ENCODE measurements around the gene NFIB. TPM values are rescaled to one million over a fixed set of nuclear protein-coding genes. Genes with fewer than 3 reads are reported as not detected.

Gene NFIB
- 3.6 to 23.1 TPM (median 8.9 TPM) in 3 replicates for polyA plus RNA-seq
- 12.3 TPM for polyA plus RNA-seq (2011; ENCODE audit: low read depth)
- 7.3 and 10.7 TPM in 2 replicates for polyA plus RNA-seq (2011; cell fraction: cytosol; rRNA removed)
- polyA plus RNA-seq (2011; cell fraction: nucleus; rRNA removed) = 25.9 and 27.8 TPM in 2 replicates
- 9.5 and 16.1 TPM in 2 replicates for polyA plus RNA-seq (2012; ENCODE audit: low replicate concordance)
- 18.4 to 56.7 TPM (median 39.1 TPM) in 3 replicates for polyA minus RNA-seq
- polyA minus RNA-seq (2011; cell fraction: cytosol; rRNA and poly(A)+ RNA removed) = 9.4 TPM
- polyA minus RNA-seq (2011; cell fraction: nucleus; rRNA and poly(A)+ RNA removed) = 19.2 and 58.1 TPM in 2 replicates

DNA sequence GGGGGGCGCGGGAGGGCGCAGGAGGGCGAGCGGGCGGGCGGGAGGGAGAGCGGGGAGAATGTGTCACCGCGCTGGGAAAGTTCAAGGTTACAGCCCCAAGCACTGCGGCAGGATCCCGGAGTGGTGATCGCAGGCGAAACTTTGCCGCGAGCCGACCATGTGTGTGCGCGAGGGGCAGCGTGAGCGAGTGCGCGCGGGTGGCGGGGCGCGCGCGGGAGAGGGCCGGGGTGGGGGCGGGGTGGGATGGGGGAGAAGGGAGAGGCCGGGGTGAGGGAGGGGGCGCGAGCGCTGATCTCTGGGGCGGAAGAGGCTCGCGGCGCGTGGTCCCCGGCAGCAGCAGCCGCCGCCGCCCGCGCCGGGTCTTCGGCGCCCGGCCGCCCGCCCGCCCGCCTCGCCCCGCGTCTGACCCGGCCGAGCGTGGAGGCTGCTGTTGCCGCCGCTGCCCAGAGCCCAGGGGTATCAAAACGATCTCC lies at the start of gene NFIB:
Gene NFIB (minus strand): TSS at position 191 of the 473 bp plus-strand sequence. CDS start 630 bp downstream, outside the sequence.
- Histone ChIP-seq H3K27ac (ENCODE audit: control insufficient read depth, insufficient read depth, low read length) (peak within 1 kb of the TSS; percentile 95), H3K79me2 (ENCODE audit: control insufficient read depth, insufficient read depth, low read length) (peaks cover 47% of the 10 kb centered on the region), H2AFZ (ENCODE audit: control insufficient read depth, low read length) (peak within 1 kb of the TSS; percentile 43)

DNA sequence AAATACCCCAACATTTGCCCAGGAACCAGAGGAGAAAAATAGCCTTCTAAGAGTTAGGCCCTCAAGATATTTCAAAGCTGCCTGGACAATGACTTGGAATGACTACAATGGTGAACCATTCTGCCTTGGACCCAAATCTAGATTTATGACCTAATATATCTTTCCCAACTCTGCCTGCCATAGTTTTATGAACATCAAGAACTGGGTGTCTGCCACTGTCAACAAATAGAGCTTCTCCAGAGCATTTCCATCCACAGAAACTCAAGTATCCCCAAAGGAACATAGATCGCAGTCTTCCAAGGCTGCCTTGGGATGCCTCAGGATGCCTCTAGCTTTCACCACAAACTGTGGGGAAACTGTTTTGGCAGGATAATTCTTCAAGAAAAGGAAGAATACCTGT lies 48.2 kb upstream of the NFIB start:
- dilution Hi-C loops (cut with MboI; ENCODE audit: extremely low pct_ligation_motif_present, low sequenced_read_pairs) = no loop called here
- Histone ChIP-seq H3K4me1 (ENCODE audit: control insufficient read depth, extremely low read depth, insufficient read depth, low read length) (no peaks in the 10 kb centered on the region), H3K9me3 (ENCODE audit: control insufficient read depth, low read depth, low read length) (no peaks in the 10 kb centered on the region), H2AFZ (ENCODE audit: control insufficient read depth, low read length) (no peak overlapping the region), H3K27ac (ENCODE audit: control insufficient read depth, insufficient read depth, low read length) (no peak overlapping the region), H4K20me1 (ENCODE audit: control insufficient read depth, extremely low read depth, insufficient read depth, low read length) (no peaks in the 10 kb centered on the region), H3K9me1 (ENCODE audit: control insufficient read depth, extremely low read depth, insufficient read depth, low read length) (no peaks in the 10 kb centered on the region), H3K4me2 (ENCODE audit: control insufficient read depth, extremely low read depth, insufficient read depth, low read depth, low read length) (no peak overlapping the region), H3K79me2 (ENCODE audit: control insufficient read depth, insufficient read depth, low read length) (no peaks in the 10 kb centered on the region), H3K4me3 (ENCODE audit: control insufficient read depth in 2 of 3, extremely low read depth in 1 of 3, insufficient read depth in 2 of 3, low read depth in 1 of 3, low read length in 3 of 3) (no peak overlapping the region), H3K36me3 (ENCODE audit: control insufficient read depth in 2 of 2, extremely low read depth in 1 of 2, insufficient read depth in 2 of 2, low read length in 2 of 2) (no peaks in the 10 kb centered on the region), H3K9ac (ENCODE audit: control insufficient read depth, extremely low read depth, insufficient read depth, low read length) (no peak overlapping the region), H3K27me3 (ENCODE audit: control insufficient read depth, extremely low read depth, insufficient read depth, low read length) (peaks cover 4% of the 10 kb centered on the region)
- FAIRE-seq (no peak), DNase-seq (ENCODE audit: low read depth, low spot score) (no peak)
- TF ChIP-seq, protein P1, sequence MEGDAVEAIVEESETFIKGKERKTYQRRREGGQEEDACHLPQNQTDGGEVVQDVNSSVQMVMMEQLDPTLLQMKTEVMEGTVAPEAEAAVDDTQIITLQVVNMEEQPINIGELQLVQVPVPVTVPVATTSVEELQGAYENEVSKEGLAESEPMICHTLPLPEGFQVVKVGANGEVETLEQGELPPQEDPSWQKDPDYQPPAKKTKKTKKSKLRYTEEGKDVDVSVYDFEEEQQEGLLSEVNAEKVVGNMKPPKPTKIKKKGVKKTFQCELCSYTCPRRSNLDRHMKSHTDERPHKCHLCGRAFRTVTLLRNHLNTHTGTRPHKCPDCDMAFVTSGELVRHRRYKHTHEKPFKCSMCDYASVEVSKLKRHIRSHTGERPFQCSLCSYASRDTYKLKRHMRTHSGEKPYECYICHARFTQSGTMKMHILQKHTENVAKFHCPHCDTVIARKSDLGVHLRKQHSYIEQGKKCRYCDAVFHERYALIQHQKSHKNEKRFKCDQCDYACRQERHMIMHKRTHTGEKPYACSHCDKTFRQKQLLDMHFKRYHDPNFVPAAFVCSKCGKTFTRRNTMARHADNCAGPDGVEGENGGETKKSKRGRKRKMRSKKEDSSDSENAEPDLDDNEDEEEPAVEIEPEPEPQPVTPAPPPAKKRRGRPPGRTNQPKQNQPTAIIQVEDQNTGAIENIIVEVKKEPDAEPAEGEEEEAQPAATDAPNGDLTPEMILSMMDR (optimal IDR thresholded peaks at IDR 0.05 in 1 of 3, IDR thresholded peaks at IDR 0.05 in 1 of 3, conservative IDR thresholded peaks at IDR 0.05 in 1 of 3; ENCODE audit: extremely low read depth in 1 of 3, insufficient read depth in 2 of 3, low read length in 3 of 3) = no peak
- TF ChIP-seq EZH2 (IDR thresholded peaks at IDR 0.05; ENCODE audit: low read length) = no peak

More for the DNA sequence above, at the start of gene NFIB:
- Histone ChIP-seq H3K4me1 (ENCODE audit: control insufficient read depth, extremely low read depth, insufficient read depth, low read length) (peaks cover 35% of the 10 kb centered on the region), H3K27me3 (ENCODE audit: control insufficient read depth, extremely low read depth, insufficient read depth, low read length) (no peaks in the 10 kb centered on the region), H3K9me1 (ENCODE audit: control insufficient read depth, extremely low read depth, insufficient read depth, low read length) (no peaks in the 10 kb centered on the region), H3K9me3 (ENCODE audit: control insufficient read depth, low read depth, low read length) (no peaks in the 10 kb centered on the region), H3K4me3 (ENCODE audit: control insufficient read depth in 2 of 3, extremely low read depth in 1 of 3, insufficient read depth in 2 of 3, low read depth in 1 of 3, low read length in 3 of 3) (peak within 1 kb of the TSS; percentile 61 to 86 (median 86)), H3K9ac (ENCODE audit: control insufficient read depth, extremely low read depth, insufficient read depth, low read length) (peak within 1 kb of the TSS; percentile 98), H3K36me3 (ENCODE audit: control insufficient read depth in 2 of 2, extremely low read depth in 1 of 2, insufficient read depth in 2 of 2, low read length in 2 of 2) (no peaks in the 10 kb centered on the region), H4K20me1 (ENCODE audit: control insufficient read depth, extremely low read depth, insufficient read depth, low read length) (no peaks in the 10 kb centered on the region), H3K4me2 (ENCODE audit: control insufficient read depth, extremely low read depth, insufficient read depth, low read depth, low read length) (peak within 1 kb of the TSS; percentile 96)
- no peak for DNase-seq (ENCODE audit: low read depth, low spot score)
- TF ChIP-seq, protein P1 (optimal IDR thresholded peaks at IDR 0.05 in 1 of 3, IDR thresholded peaks at IDR 0.05 in 1 of 3, conservative IDR thresholded peaks at IDR 0.05 in 1 of 3; ENCODE audit: extremely low read depth in 1 of 3, insufficient read depth in 2 of 3, low read length in 3 of 3) = no peak
- TF ChIP-seq EZH2 (IDR thresholded peaks at IDR 0.05; ENCODE audit: low read length) = no peak
- no peak for FAIRE-seq
- dilution Hi-C loops (cut with MboI; ENCODE audit: extremely low pct_ligation_motif_present, low sequenced_read_pairs) = no loop called here

Measured in keratinocyte (primary cell).